Liver (tissue), 9 donors: Measurements from ENCODE around the gene SMAP1. TPM values are rescaled to one million over a fixed set of nuclear protein-coding genes. Genes with fewer than 3 reads are reported as not detected.

Experiments
- DNase-seq: peaks from one replicate; pipeline ENCODE4 v3.0.0-alpha.2; 2017; ENCODE audit warnings: low spot score
- H3K27ac ChIP-seq, 2 donors: one replicate each; pipeline ENCODE4 v1.7.0; 2013; ENCODE audit warnings: inconsistent platforms in 2 of 2, low read length in 2 of 2, control low read depth in 1 of 2, low read depth in 1 of 2, mild to moderate bottlenecking in 1 of 2
- H3K27me3 ChIP-seq, 4 donors: one replicate each; pipeline versions ENCODE4 v1.6.1 to v1.7.0; 2013; ENCODE audit warnings: low read length in 3 of 4, inconsistent platforms in 1 of 4, mild to moderate bottlenecking in 1 of 4, moderate library complexity in 1 of 4; ENCODE audit not compliant: control insufficient read depth in 4 of 4, insufficient read depth in 4 of 4
- H3K36me3 ChIP-seq, 4 donors: one replicate each; pipeline versions ENCODE4 v1.6.1 to v1.7.0; 2013; ENCODE audit warnings: low read length in 3 of 4, mild to moderate bottlenecking in 3 of 4, low read depth in 1 of 4, moderate library complexity in 1 of 4; ENCODE audit not compliant: control insufficient read depth in 4 of 4, insufficient read depth in 3 of 4
- H3K4me1 ChIP-seq, 4 donors: one replicate each; pipeline versions ENCODE4 v1.6.1 to v1.7.0; 2013; ENCODE audit warnings: low read length in 3 of 4, mild to moderate bottlenecking in 3 of 4, moderate library complexity in 1 of 4; ENCODE audit not compliant: control insufficient read depth in 4 of 4, insufficient read depth in 4 of 4
- H3K4me3 ChIP-seq, 3 donors: one replicate each; pipeline versions ENCODE4 v1.6.1 to v1.7.0; 2013; ENCODE audit warnings: low read length in 3 of 3, control low read depth in 1 of 3, low read depth in 1 of 3, mild to moderate bottlenecking in 1 of 3
- H3K9ac ChIP-seq, 2 donors: one replicate each; pipeline ENCODE4 v1.7.0; 2013; ENCODE audit warnings: low read length in 2 of 2, mild to moderate bottlenecking in 2 of 2, moderate library complexity in 2 of 2, control low read depth in 1 of 2, low read depth in 1 of 2
- H3K9me3 ChIP-seq, 4 donors: one replicate each; pipeline versions ENCODE4 v1.6.1 to v1.7.0; 2013; ENCODE audit warnings: low read length in 3 of 4; ENCODE audit not compliant: control insufficient read depth in 4 of 4
- EGR1 ChIP-seq, 2 donors: IDR thresholded peaks; 2 replicates each; pipeline ENCODE4 v1.6.1; 2016 to 2018; ENCODE audit warnings: antibody characterized with exemption in 2 of 2, low read depth in 2 of 2
- FOXA1 ChIP-seq: IDR thresholded peaks from 2 replicates; pipeline ENCODE4 v1.6.1; 2016; ENCODE audit warnings: antibody characterized with exemption
- FOXA2 ChIP-seq: IDR thresholded peaks from 2 replicates; pipeline ENCODE4 v1.6.1; 2016; ENCODE audit warnings: antibody characterized with exemption
- GABPA ChIP-seq, 2 donors: IDR thresholded peaks in 1 of 2; conservative IDR thresholded peaks in 1 of 2; 2 replicates each; pipeline ENCODE4 v1.6.1; 2016; ENCODE audit warnings: antibody characterized with exemption in 2 of 2, mild to moderate bottlenecking in 1 of 2, moderate library complexity in 1 of 2
- HNF4A ChIP-seq, 2 donors: conservative IDR thresholded peaks; 2 replicates each; pipeline ENCODE4 v1.6.1; 2016; ENCODE audit warnings: antibody characterized with exemption in 2 of 2, mild to moderate bottlenecking in 2 of 2
- HNF4G ChIP-seq: IDR thresholded peaks from 2 replicates; pipeline ENCODE4 v1.6.1; 2016; ENCODE audit warnings: antibody characterized with exemption
- JUND ChIP-seq, 2 donors: IDR thresholded peaks; 2 replicates each; pipeline ENCODE4 v1.6.1; 2016; ENCODE audit warnings: antibody characterized with exemption in 2 of 2
- MAX ChIP-seq: IDR thresholded peaks from 2 replicates; pipeline ENCODE4 v1.6.1; 2016; ENCODE audit warnings: antibody characterized with exemption
- NR2F2 ChIP-seq: IDR thresholded peaks from 2 replicates; pipeline ENCODE4 v1.6.1; 2016; ENCODE audit warnings: antibody characterized with exemption
- RAD21 ChIP-seq, 2 donors: IDR thresholded peaks; 2 replicates each; pipeline ENCODE4 v1.6.1; 2016; ENCODE audit warnings: antibody characterized with exemption in 2 of 2, mild to moderate bottlenecking in 2 of 2
- REST ChIP-seq: IDR thresholded peaks from 2 replicates; pipeline ENCODE4 v1.6.1; 2016; ENCODE audit warnings: antibody characterized with exemption, mild to moderate bottlenecking
- RXRA ChIP-seq, 2 donors: IDR thresholded peaks; 2 replicates each; pipeline ENCODE4 v1.6.1; 2017 to 2018; ENCODE audit warnings: antibody characterized with exemption in 2 of 2, mild to moderate bottlenecking in 1 of 2
- SP1 ChIP-seq: IDR thresholded peaks from 2 replicates; pipeline ENCODE4 v1.6.1; 2018; ENCODE audit warnings: antibody characterized with exemption, mild to moderate bottlenecking
- TAF1 ChIP-seq: conservative IDR thresholded peaks from 2 replicates; pipeline ENCODE4 v1.6.1; 2016; ENCODE audit warnings: antibody characterized with exemption, mild to moderate bottlenecking
- YY1 ChIP-seq: IDR thresholded peaks from 2 replicates; pipeline ENCODE4 v1.6.1; 2016; ENCODE audit warnings: antibody characterized with exemption, mild to moderate bottlenecking
- WGBS: extraction: QIAGEN DNeasy Blood & Tissue Kit; methylation state at CpG from one replicate; pipeline ENCODE4 v1.1.7; 2013; 5-methylcytosine and 5-hydroxymethylcytosine counted together
- polyA plus RNA-seq, 2 donors: library from polyadenylated mRNA; stranded (reverse) in 1 of 2; unstranded in 1 of 2; fragments of 200-250 nt in 1 of 2; fragments of >200 nt in 1 of 2; fragmentation: Nextera tagmentation in 1 of 2; extraction: Ambion mirVana in 1 of 2; gene quantifications; one replicate each; pipeline versions ENCODE4 v1.2.1 to v1.2.3, GENCODE V29; 2013 to 2015
- total RNA-seq, 2 donors: library from RNA; depleted of rRNA; stranded (reverse); fragments of >200 nt; gene quantifications; one replicate each; pipeline ENCODE4 v1.2.3, GENCODE V29; 2014
- TF ChIP-seq, protein P1 (sequence below): IDR thresholded peaks from 2 replicates; pipeline ENCODE4 v1.6.1; 2016; ENCODE audit warnings: antibody characterized with exemption
- TF ChIP-seq, protein P2 (sequence below): fragments of 150-350 bp; IDR thresholded peaks from 2 replicates; pipeline ENCODE4 v1.5.1; 2017; ENCODE audit warnings: improper control_type of control experiment, low read depth, low read length; ENCODE audit not compliant: missing input control
- TF ChIP-seq, protein P3 (sequence below): IDR thresholded peaks from 2 replicates; pipeline ENCODE4 v1.6.1; 2016; ENCODE audit warnings: antibody characterized with exemption
- donor health status: healthy.
- donor health status: healthy.
- donor health status: healthy.
- donor health status: healthy.
- donor health status: healthy.

SMAP1 gene
- total and polyA plus RNA-seq, 4 donors = 9.3 to 13.3 (median 12.7) TPM

DNA sequence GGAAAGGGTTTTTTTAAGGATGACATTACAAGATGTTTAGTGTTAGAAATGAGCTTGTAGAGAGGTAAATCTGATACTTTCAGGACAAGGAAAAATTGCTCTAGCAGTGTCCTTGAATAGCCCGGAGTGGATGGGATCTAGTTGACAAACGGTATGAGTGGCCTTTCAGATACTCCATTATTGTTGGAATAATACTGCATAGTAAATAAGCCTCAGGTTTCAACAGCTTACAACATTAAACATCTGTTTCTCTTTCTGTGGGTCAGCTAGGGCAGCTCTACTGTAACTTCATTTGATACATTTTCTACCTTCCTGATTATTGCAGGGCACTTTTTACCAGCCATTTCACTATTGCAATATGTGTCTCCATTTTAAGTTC, 171.2 kb downstream of the SMAP1 start:
- Histone ChIP-seq H3K4me1 (peaks cover 7 to 24% (median 18%) of the 10 kb centered on the region in 4 donors), H3K27ac (peak overlapping the region; percentile 47 to 54), H3K27me3 (no peaks in the 10 kb centered on the region), H3K9me3 (no peaks in the 10 kb centered on the region), H3K9ac (no peak overlapping the region), H3K36me3 (no peaks in the 10 kb centered on the region), H3K4me3 (no peak overlapping the region)
- TF ChIP-seq EGR1 (IDR thresholded peaks at IDR 0.05; ENCODE audit: low read depth in 2 of 2) (no peak), RXRA (IDR thresholded peaks at IDR 0.05) (no peak), GABPA (IDR thresholded peaks at IDR 0.05 in 1 of 2, conservative IDR thresholded peaks at IDR 0.05 in 1 of 2) (no peak), TAF1 (no peak), RAD21 (IDR thresholded peaks at IDR 0.05) (no peak), HNF4A (conservative IDR thresholded peaks at IDR 0.05) (no peak)
- no peak for DNase-seq
- 54% methylated on average over 2 of the region's 2 CpGs for WGBS

DNA sequence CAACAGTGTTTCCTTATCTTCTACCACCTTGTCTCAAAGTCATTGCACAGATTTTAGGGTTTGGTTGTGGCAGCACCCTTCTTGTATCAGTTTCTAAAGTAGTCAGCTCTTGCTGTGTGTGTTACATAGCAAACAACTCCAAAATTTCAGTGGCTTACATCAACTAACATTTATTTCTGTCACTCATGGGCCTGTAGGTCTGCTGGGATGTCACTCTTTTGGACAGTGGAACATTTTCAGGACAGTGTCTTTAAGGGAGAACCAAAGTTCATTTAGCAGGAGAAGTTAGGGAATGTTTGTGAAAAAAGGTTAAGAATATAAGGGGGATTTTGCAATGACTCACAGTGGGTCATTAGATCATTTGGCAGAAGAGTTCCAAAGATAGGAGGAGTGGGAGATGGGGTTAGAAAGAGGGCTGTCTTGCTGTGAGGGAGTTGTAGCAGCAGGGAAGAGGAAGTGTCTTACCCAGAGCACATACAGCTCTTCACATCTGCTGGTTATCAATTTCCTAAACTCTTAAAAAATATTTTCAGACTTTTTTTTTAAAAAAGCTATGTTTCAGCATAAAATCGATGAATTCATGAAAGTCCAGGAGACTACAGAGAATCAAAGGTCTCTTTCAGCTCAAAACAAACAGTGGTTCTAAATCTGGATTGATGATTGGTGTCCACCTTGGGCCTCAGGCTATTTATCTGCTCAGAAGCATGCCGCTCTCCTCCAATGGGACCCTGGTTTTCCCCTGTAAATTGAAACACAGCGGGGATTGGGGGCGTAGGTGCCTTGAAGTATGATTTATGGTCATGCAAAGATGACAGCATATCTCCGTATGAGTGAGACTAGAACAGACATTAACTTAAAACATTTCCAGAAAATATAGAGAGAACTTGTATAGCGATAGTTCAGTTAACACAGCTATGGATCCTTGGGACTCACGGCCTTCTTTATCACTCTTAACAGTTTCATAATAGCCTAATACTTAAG, 171.9 kb downstream of the SMAP1 start:
- H3K27ac ChIP-seq = peak overlapping the region; percentile 47 to 54
- no peaks in the 10 kb centered on the region for H3K9me3 ChIP-seq
- H3K4me3 ChIP-seq = no peak overlapping the region
- peaks cover 7 to 24% (median 18%) of the 10 kb centered on the region in 4 donors for H3K4me1 ChIP-seq
- no peak overlapping the region for H3K9ac ChIP-seq
- DNase-seq = no peak
- 54% methylated on average over 7 of the region's 7 CpGs for WGBS
- H3K27me3 ChIP-seq = no peaks in the 10 kb centered on the region
- H3K36me3 ChIP-seq = no peaks in the 10 kb centered on the region
- peak in 1 of 2 donors; percentile 19 for TF ChIP-seq RXRA (IDR thresholded peaks at IDR 0.05)
- peak; percentile 88 for TF ChIP-seq SP1
- TF ChIP-seq, protein P1, sequence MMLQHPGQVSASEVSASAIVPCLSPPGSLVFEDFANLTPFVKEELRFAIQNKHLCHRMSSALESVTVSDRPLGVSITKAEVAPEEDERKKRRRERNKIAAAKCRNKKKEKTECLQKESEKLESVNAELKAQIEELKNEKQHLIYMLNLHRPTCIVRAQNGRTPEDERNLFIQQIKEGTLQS = peak; percentile 47
- TF ChIP-seq MAX = no peak
- no peak for TF ChIP-seq EGR1 (IDR thresholded peaks at IDR 0.05; ENCODE audit: low read depth in 2 of 2)
- TF ChIP-seq TAF1 = no peak
- TF ChIP-seq FOXA2 = no peak
- TF ChIP-seq FOXA1 = no peak
- TF ChIP-seq YY1 = peak; percentile 34
- TF ChIP-seq HNF4G = no peak
- no peak for TF ChIP-seq REST
- peak; percentile 57 to 80 for TF ChIP-seq JUND (IDR thresholded peaks at IDR 0.05)
- TF ChIP-seq HNF4A (conservative IDR thresholded peaks at IDR 0.05) = peak; percentile 69 to 86
- no peak for TF ChIP-seq NR2F2
- TF ChIP-seq, protein P2, sequence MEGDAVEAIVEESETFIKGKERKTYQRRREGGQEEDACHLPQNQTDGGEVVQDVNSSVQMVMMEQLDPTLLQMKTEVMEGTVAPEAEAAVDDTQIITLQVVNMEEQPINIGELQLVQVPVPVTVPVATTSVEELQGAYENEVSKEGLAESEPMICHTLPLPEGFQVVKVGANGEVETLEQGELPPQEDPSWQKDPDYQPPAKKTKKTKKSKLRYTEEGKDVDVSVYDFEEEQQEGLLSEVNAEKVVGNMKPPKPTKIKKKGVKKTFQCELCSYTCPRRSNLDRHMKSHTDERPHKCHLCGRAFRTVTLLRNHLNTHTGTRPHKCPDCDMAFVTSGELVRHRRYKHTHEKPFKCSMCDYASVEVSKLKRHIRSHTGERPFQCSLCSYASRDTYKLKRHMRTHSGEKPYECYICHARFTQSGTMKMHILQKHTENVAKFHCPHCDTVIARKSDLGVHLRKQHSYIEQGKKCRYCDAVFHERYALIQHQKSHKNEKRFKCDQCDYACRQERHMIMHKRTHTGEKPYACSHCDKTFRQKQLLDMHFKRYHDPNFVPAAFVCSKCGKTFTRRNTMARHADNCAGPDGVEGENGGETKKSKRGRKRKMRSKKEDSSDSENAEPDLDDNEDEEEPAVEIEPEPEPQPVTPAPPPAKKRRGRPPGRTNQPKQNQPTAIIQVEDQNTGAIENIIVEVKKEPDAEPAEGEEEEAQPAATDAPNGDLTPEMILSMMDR = no peak
- TF ChIP-seq GABPA (IDR thresholded peaks at IDR 0.05 in 1 of 2, conservative IDR thresholded peaks at IDR 0.05 in 1 of 2) = no peak
- TF ChIP-seq RAD21 (IDR thresholded peaks at IDR 0.05) = no peak
- TF ChIP-seq, protein P3, sequence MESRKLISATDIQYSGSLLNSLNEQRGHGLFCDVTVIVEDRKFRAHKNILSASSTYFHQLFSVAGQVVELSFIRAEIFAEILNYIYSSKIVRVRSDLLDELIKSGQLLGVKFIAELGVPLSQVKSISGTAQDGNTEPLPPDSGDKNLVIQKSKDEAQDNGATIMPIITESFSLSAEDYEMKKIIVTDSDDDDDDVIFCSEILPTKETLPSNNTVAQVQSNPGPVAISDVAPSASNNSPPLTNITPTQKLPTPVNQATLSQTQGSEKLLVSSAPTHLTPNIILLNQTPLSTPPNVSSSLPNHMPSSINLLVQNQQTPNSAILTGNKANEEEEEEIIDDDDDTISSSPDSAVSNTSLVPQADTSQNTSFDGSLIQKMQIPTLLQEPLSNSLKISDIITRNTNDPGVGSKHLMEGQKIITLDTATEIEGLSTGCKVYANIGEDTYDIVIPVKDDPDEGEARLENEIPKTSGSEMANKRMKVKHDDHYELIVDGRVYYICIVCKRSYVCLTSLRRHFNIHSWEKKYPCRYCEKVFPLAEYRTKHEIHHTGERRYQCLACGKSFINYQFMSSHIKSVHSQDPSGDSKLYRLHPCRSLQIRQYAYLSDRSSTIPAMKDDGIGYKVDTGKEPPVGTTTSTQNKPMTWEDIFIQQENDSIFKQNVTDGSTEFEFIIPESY = no peak
